CD4-positive, alpha-beta T cell treated with Interleukin-15 for 4 hours (primary cell): ENCODE data around the gene PKNOX2.

Experiments
- DNase-seq: peaks from one replicate; pipeline ENCODE4 v3.0.0-alpha.2; 2020; ENCODE audit warnings: low spot score

Gene PKNOX2

GRCh38 chr11:125364121-125364826 lies 199.7 kb downstream of the PKNOX2 start:
- DNase-seq: no peak

GRCh38 chr11:125365196-125365931 lies 200.8 kb downstream of the PKNOX2 start:
- DNase-seq: no peak

GRCh38 chr11:125367710-125368109 lies 203.2 kb downstream of the PKNOX2 start:
- no peak for DNase-seq

GRCh38 chr11:125368757-125369156 lies 204.2 kb downstream of the PKNOX2 start:
- no peak for DNase-seq

- DNase-seq: no peak
Measured at GRCh38 chr11:125369808-125370207, 205.3 kb downstream of the PKNOX2 start.

- DNase-seq: no peak
Measured at GRCh38 chr11:125370561-125371389, 206.2 kb downstream of the PKNOX2 start.

- DNase-seq: no peak
Measured at GRCh38 chr11:125371431-125371935, 206.9 kb downstream of the PKNOX2 start.

- DNase-seq: no peak
Measured at GRCh38 chr11:125372088-125372487, 207.5 kb downstream of the PKNOX2 start.

- DNase-seq: no peak
Measured at GRCh38 chr11:125372911-125373310, 208.4 kb downstream of the PKNOX2 start.

GRCh38 chr11:125373426-125374391 lies 209.2 kb downstream of the PKNOX2 start:
- DNase-seq: no peak

- DNase-seq: no peak
Measured at GRCh38 chr11:125374398-125374797, 209.8 kb downstream of the PKNOX2 start.

- no peak for DNase-seq
Measured at GRCh38 chr11:125375146-125375545, 210.6 kb downstream of the PKNOX2 start.

GRCh38 chr11:125376117-125376516 lies 211.6 kb downstream of the PKNOX2 start:
- DNase-seq: no peak

- no peak for DNase-seq
Measured at GRCh38 chr11:125376856-125377255, 212.3 kb downstream of the PKNOX2 start.

- no peak for DNase-seq
Measured at GRCh38 chr11:125378083-125378482, 213.5 kb downstream of the PKNOX2 start.

- DNase-seq: no peak
Measured at GRCh38 chr11:125378571-125378970, 214.0 kb downstream of the PKNOX2 start.

- DNase-seq: no peak
Measured at GRCh38 chr11:125379565-125379964, 215.0 kb downstream of the PKNOX2 start.

GRCh38 chr11:125379981-125380380 lies 215.4 kb downstream of the PKNOX2 start:
- DNase-seq: no peak

- DNase-seq: no peak
Measured at GRCh38 chr11:125380756-125381445, 216.3 kb downstream of the PKNOX2 start.

GRCh38 chr11:125381499-125382044 lies 217.0 kb downstream of the PKNOX2 start:
- no peak for DNase-seq
